AG04449 (cell line): ENCODE results near the gene NHERF2.

Experiments used
- CTCF ChIA-PET: fragments of 350-600 bp; formaldehyde crosslinking; extraction: SDS; loops from one replicate; lab custom pipeline; 2021; ENCODE audit warnings: antibody characterized with exemption; lab: Yijun Ruan, JAX
- POLR2A ChIA-PET: fragments of 400-600, 350-600 bp; formaldehyde crosslinking; extraction: SDS; loops from one replicate; lab custom pipeline; 2020; ENCODE audit warnings: antibody characterized with exemption, inconsistent platforms; lab: Yijun Ruan, JAX
- DNase-seq: peaks from one replicate; pipeline ENCODE4 v3.0.0-alpha.2; 2010; ENCODE audit warnings: low read depth, low spot score
- H3K4me3 ChIP-seq: 2 replicates; pipeline ENCODE4 v1.5.1; 2011; ENCODE audit warnings: low read depth, mild to moderate bottlenecking, control low read depth, low read length
- CTCF ChIP-seq: IDR thresholded peaks from one replicate; pipeline ENCODE4 v1.5.1; 2011; ENCODE audit warnings: mild to moderate bottlenecking, moderate library complexity, low read length, control low read depth, inconsistent platforms; ENCODE audit not compliant: insufficient read depth; ENCODE audit errors: missing control alignments

NHERF2 gene

DNA sequence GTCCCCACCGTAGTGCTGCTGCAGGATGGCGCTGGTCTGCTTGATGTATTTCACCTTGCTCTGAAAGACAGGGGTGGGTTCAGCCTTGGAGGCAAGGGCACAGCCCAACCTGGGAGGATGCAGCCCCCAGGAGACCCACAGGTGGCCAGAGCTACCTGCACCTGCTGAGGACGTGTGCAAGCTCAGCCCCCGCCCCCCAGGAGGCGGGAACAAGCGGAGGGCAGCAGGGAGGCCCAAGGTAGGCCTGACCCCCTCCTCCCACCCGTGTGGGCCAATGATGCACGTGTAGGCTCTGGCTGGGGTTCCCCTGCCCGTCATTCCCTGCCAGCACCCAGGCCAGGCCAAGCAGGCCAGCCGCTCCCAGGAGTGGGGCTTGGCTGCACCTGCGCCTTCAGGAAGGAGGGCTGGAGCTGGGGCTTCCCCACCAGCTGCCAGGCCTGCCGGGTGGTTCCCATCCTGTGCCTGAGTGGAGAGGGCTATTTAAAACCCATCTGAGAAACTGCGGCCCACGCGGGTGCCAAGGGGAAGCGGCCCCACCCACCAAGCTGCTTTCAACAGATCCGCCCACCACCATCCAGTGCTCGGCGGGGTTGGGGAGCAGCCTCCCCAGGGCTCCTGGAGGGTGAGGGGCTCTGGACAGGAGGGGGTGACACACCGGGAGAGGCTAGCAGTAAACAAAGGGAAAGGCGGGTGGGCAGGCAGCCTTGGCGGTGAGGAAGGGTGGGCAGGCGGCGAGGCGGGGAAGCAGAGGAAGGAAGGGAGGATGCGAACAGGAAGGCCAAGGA is 17.2 kb downstream of the NHERF2 start:
- ChIA-PET CTCF (interaction anchor here (1.2 to 5.0 kb wide), 3 partner anchors 8 to 97 kb away, joined by 3 to 19 read pairs (median 6); no protein-coding TSS in a partner anchor), POLR2A (interaction anchor here (1.2 kb wide), 1 partner anchor 11 kb away, joined by 3 read pairs; no protein-coding TSS in a partner anchor)
- TF ChIP-seq CTCF: no peak
- no peak for DNase-seq
- H3K4me3 ChIP-seq: no peak overlapping the region

DNA sequence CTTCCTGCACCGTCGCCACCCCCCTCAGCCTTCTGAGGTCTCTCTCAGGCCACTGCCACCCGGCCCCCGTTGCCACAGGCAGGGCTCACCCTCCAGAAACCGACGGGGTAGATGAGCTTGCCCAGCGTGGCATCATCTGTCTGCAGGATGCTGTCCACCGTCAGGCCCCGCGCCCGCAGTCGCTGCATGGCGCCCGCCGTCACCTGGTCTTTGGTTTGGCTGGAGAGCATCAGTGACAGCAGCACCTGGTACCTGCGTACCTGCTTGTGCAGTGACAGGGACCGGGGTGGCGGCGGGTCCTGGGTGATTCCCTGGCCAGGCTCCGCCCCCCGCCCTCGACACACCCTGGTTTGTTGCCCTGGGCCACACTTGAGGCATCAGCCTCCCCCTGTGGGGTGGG is 17.8 kb downstream of the NHERF2 start:
- CTCF ChIA-PET: interaction anchor here (1.2 to 5.0 kb wide), 3 partner anchors 9 to 96 kb away, joined by 3 to 19 read pairs (median 6); no protein-coding TSS in a partner anchor

GRCh38 chr16:2045965-2046892 is 19.5 kb downstream of the NHERF2 start:
- TF ChIP-seq CTCF: no peak
- ChIA-PET CTCF (interaction anchor here (0.8 to 5.0 kb wide), 8 partner anchors 10 to 94 kb away, joined by 3 to 19 read pairs (median 9); no protein-coding TSS in a partner anchor), POLR2A (interaction anchor here (1.0 to 2.1 kb wide), 3 partner anchors 11 to 82 kb away, joined by 5 to 11 read pairs (median 8); partner anchors contain the start of gene RPS2)
- H3K4me3 ChIP-seq: peak overlapping the region; percentile 86; the same call in 1 of the 2 replicates
- no peak for DNase-seq

More for the DNA sequence above, 17.8 kb downstream of the NHERF2 start:
- POLR2A ChIA-PET: no interaction called here
- DNase-seq: no peak
- H3K4me3 ChIP-seq: no peak overlapping the region
- no peak for TF ChIP-seq CTCF

DNA sequence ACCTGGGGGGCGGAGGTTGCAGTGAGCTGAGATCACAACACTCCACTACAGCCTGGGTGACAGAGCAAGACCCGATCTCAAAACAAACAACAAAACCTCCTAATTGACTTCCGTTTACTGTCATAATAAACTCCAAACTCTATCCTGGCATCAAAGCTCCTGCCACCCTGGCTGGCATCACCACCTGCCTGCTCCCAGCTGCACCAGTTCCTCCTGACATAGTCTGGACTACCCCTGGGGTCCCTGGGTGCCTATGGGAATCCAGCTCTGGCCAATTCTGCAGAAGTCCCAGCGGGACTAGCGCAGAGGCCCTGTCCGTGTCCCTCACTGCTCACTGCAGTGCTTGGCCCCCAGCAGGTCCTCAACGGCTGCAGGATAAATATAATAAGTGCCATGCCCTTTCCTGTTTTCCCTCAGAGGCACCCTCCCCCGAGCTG is 20.2 kb downstream of the NHERF2 start:
- no peak for DNase-seq
- POLR2A ChIA-PET: interaction anchor here (1.0 to 2.1 kb wide), 5 partner anchors 11 to 108 kb away, joined by 3 to 11 read pairs (median 5); partner anchors contain the start of gene RPS2
- H3K4me3 ChIP-seq: peak overlapping the region; percentile 86
- CTCF ChIA-PET: interaction anchor here (1.2 to 5.0 kb wide), 7 partner anchors 9 to 94 kb away, joined by 4 to 19 read pairs (median 12); no protein-coding TSS in a partner anchor
- peak; percentile 0 for TF ChIP-seq CTCF

GRCh38 chr16:2047330-2048115 is 20.8 kb downstream of the NHERF2 start, which contains the start of the genes NTHL1 and TSC2:
Gene NTHL1, minus strand, starts transcription at chr16:2047834. Its CDS starts 11 bp downstream, at chr16:2047823.
Gene TSC2, plus strand, starts transcription at chr16:2047985. Its CDS starts 631 bp downstream, at chr16:2048616.
- CTCF ChIA-PET: interaction anchor here (0.7 to 5.0 kb wide), 10 partner anchors 9 to 93 kb away, joined by 3 to 19 read pairs (median 5); no protein-coding TSS in a partner anchor
- POLR2A ChIA-PET: interaction anchor here (0.7 to 2.1 kb wide), 12 partner anchors 12 to 108 kb away, joined by 3 to 11 read pairs (median 5); partner anchors contain the start of genes RAB26, RPS2 and TRAF7
- peak; percentile 70 for DNase-seq
- peak within 1 kb of the TSS; percentile 86 for H3K4me3 ChIP-seq
- TF ChIP-seq CTCF: peak; percentile 48
